C4-2B (cell line): ENCODE measurements around the gene OTOA.

ENCODE experiments used
- ZFX ChIP-seq: fragments of 450-650 bp; IDR thresholded peaks from 2 replicates; pipeline ENCODE4 v1.6.1; 2017
- TF ChIP-seq, protein P1 (sequence below): fragments of 450-650 bp; conservative IDR thresholded peaks from 2 replicates; pipeline ENCODE4 v1.5.1; 2017; ENCODE audit warnings: mild to moderate bottlenecking

DNA sequence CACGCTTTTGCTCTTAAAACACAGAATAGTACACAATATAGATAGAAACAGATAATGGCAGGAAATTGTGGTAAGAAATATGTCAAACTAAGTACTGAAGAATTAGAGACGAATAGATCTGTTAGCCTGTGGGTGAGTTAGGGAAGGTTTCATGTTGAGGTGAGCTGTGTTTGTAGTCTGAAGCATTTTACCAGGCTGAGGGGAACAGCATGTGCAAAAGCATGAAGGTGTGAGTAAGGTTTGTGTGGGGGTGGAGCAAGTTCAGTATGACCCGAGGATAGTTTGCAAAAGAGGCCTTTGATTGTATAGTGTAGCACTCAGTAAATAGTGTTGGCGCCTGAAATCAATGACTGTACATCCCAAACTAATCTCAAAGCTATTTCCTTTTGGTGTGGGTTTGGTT, 25.2 kb upstream of the OTOA start:
- TF ChIP-seq, protein P1, sequence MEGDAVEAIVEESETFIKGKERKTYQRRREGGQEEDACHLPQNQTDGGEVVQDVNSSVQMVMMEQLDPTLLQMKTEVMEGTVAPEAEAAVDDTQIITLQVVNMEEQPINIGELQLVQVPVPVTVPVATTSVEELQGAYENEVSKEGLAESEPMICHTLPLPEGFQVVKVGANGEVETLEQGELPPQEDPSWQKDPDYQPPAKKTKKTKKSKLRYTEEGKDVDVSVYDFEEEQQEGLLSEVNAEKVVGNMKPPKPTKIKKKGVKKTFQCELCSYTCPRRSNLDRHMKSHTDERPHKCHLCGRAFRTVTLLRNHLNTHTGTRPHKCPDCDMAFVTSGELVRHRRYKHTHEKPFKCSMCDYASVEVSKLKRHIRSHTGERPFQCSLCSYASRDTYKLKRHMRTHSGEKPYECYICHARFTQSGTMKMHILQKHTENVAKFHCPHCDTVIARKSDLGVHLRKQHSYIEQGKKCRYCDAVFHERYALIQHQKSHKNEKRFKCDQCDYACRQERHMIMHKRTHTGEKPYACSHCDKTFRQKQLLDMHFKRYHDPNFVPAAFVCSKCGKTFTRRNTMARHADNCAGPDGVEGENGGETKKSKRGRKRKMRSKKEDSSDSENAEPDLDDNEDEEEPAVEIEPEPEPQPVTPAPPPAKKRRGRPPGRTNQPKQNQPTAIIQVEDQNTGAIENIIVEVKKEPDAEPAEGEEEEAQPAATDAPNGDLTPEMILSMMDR: no peak
- no peak for TF ChIP-seq ZFX
